NT2/D1 (cell line): ENCODE measurements around the gene SFI1.
A peak's percentile ranks its signal among the peaks of the same experiment; 100 is the strongest.
"Not testable (repeated sequence)": the region's sequence is repeated elsewhere in the genome, so short reads cannot be mapped to it uniquely, and the experiment has no call there.

ENCODE experiments used
- DNase-seq: peaks from one replicate; pipeline ENCODE4 v3.0.0-alpha.2; 2011; ENCODE audit warnings: low read depth, low spot score
- H3K27me3 ChIP-seq: 2 replicates; pipeline ENCODE4 v1.6.0; 2011; ENCODE audit warnings: mild to moderate bottlenecking; ENCODE audit not compliant: insufficient read length, insufficient read depth
- H3K36me3 ChIP-seq: 2 replicates; pipeline ENCODE4 v1.6.1; 2011; ENCODE audit warnings: mild to moderate bottlenecking, low read length, mixed read lengths; ENCODE audit not compliant: insufficient read depth, insufficient read length
- H3K4me1 ChIP-seq: 2 replicates; pipeline ENCODE4 v1.5.1; 2011; ENCODE audit not compliant: insufficient read depth, insufficient read length
- H3K4me3 ChIP-seq: 2 replicates; pipeline ENCODE4 v1.5.1; 2011; ENCODE audit warnings: low read depth; ENCODE audit not compliant: insufficient read length
- H3K9ac ChIP-seq: 2 replicates; pipeline ENCODE4 v1.6.0; 2011; ENCODE audit warnings: low read depth; ENCODE audit not compliant: insufficient read length
- H3K9me3 ChIP-seq: 2 replicates; pipeline ENCODE4 v1.5.1; 2011; ENCODE audit warnings: mild to moderate bottlenecking, low read length; ENCODE audit not compliant: insufficient read depth
- SUZ12 ChIP-seq: IDR thresholded peaks from 2 replicates; pipeline ENCODE4 v1.6.1; 2011; ENCODE audit not compliant: insufficient read length, insufficient read depth; ENCODE audit errors: extremely low read depth
- YY1 ChIP-seq: IDR thresholded peaks from 2 replicates; pipeline ENCODE4 v1.6.1; 2011; ENCODE audit not compliant: insufficient read length, insufficient read depth
- ZNF274 ChIP-seq: IDR thresholded peaks from 2 replicates; pipeline ENCODE4 v1.6.1; 2011; ENCODE audit warnings: mild to moderate bottlenecking, low read depth, low read length

SFI1 gene

DNA sequence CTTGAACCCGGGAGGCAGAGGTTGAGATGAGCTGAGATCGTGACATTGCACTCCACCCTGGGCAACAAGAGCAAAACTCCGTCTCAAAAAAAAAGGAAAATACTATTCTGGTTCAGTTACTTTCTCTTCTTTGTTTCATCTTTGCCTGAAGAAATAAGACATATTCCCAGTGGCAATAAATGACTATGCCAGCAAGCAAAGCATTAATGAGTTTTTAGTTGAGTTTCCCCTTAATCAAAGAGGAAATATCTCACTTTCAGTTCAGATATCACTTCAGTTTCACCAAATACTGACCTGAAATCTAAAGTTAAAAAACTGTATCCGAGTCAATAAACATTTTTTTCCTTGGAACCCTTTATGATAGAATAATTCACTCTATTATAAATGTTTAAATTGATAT is 155.3 kb downstream of the SFI1 start:
- H3K27me3 ChIP-seq: no peaks in the 10 kb centered on the region
- DNase-seq: no peak
- no peak for TF ChIP-seq YY1
- no peak for TF ChIP-seq ZNF274
- TF ChIP-seq SUZ12: no peak
- H3K9me3 ChIP-seq: no peaks in the 10 kb centered on the region
- no peak overlapping the region for H3K4me3 ChIP-seq
- H3K36me3 ChIP-seq: peaks cover 30% of the 10 kb centered on the region
- peaks cover 5% of the 10 kb centered on the region for H3K4me1 ChIP-seq
- no peak overlapping the region for H3K9ac ChIP-seq

DNA sequence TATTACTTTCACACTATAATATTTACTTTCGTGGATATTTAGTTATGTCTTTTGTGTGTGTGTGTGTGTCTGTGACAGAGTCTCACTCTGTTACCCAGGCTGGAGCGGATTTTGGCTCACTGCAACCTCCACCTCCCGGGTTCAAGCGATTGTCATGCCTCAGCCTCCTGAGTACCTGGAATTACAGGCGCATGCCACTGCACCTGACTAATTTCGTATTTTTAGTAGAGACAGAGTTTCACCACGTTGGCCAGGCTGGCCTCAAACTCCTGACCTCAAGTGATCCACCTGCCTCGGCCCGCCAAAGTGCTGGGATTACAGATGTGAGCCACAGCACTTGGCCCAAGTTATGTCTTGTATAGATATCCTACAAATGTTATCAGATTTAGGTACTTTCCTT is 155.8 kb downstream of the SFI1 start:
- Histone ChIP-seq H3K9ac (no peak overlapping the region), H3K27me3 (no peaks in the 10 kb centered on the region), H3K9me3 (no peaks in the 10 kb centered on the region), H3K4me1 (peaks cover 4% of the 10 kb centered on the region), H3K36me3 (peaks cover 29% of the 10 kb centered on the region), H3K4me3 (no peak overlapping the region)
- DNase-seq: no peak
- no peak for TF ChIP-seq SUZ12
- no peak for TF ChIP-seq YY1
- no peak for TF ChIP-seq ZNF274

DNA sequence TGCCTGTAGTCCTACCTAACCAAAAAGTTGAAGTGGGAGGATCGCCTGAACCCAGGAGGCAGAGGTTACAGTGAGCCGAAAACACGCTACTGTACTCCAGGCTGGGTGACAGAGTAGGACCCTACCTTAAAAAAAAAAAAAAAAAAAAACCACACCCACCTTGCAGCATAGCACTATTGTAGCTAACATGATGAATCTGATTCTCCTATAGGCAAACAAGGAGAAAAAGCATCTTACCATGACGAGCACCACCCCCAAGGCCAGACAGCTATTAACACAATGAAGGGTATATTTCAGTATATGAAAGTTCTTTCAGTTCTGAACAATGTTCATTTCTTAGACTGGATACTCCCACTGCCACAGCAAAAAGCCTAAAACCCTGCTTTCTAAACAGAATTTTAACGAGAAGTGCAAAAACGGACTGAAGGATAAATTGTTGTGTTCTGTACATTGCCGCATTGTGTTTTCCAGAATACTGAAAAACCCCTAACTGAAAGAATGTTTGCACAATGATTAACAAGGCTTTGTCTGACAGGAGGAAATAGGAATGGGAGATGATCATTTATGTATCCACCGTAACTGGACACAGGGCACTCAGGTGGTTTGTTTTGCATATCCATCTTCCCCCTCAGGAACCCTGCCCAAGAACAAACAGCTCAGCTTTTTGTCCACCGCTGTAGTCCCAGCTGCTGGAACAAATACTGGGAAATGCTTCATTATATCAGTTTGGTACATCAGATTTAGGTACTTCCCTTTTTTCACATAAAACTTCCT is 156.8 kb downstream of the SFI1 start:
- TF ChIP-seq ZNF274 (no peak), SUZ12 (no peak), YY1 (no peak)
- Histone ChIP-seq H3K9me3 (no peaks in the 10 kb centered on the region), H3K9ac (no peak overlapping the region), H3K4me3 (no peak overlapping the region), H3K36me3 (peaks cover 18% of the 10 kb centered on the region), H3K27me3 (no peaks in the 10 kb centered on the region), H3K4me1 (no peaks in the 10 kb centered on the region)
- no peak for DNase-seq

DNA sequence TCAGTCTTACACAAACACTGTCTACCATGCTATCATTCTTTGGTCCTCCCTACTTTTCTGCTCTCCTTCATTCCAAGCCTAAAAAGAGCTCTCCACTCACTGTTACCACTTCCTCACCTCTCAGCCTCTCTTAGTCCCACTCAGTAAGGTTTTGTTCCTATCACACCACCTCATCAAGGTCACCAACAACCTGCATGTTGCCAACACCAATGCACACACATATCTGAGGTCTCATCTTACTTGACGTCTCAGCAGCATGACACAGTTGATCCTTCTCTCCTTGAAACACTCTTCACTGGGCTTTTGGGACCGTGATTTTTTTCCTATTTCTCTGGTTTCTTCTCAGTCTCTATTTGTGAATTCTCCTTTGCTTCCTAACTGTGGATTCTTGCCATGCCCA is 157.6 kb downstream of the SFI1 start:
- no peak overlapping the region for H3K9ac ChIP-seq
- H3K36me3 ChIP-seq: peaks cover 13% of the 10 kb centered on the region
- no peaks in the 10 kb centered on the region for H3K4me1 ChIP-seq
- no peaks in the 10 kb centered on the region for H3K9me3 ChIP-seq
- no peak for DNase-seq
- H3K27me3 ChIP-seq: no peaks in the 10 kb centered on the region
- TF ChIP-seq YY1 (no peak), ZNF274 (no peak), SUZ12 (no peak)
- no peak overlapping the region for H3K4me3 ChIP-seq

DNA sequence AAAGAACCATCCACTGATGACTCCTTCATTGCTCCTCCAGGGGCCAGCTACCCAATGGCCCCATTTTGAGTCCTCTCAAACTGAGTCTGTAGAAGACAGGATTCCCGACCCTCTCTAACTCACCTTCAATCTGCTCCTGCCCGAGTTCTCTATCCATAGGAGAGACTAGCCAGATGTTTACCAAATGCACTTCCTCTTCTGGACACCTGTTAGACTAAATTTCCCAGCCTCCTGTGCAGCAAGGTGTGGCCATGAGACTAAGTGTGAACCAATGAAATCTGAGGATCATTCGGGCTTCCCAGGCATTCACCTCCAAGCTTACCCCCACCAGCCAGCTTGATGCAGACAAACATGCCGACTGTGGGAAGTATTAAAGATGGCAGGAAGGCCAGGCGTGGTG is 158.1 kb downstream of the SFI1 start:
- H3K4me1 ChIP-seq: no peaks in the 10 kb centered on the region
- peaks cover 8% of the 10 kb centered on the region for H3K36me3 ChIP-seq
- no peak for TF ChIP-seq YY1
- TF ChIP-seq SUZ12: no peak
- no peak for TF ChIP-seq ZNF274
- no peak overlapping the region for H3K4me3 ChIP-seq
- DNase-seq: no peak
- H3K27me3 ChIP-seq: no peaks in the 10 kb centered on the region
- no peak overlapping the region for H3K9ac ChIP-seq
- H3K9me3 ChIP-seq: no peaks in the 10 kb centered on the region

DNA sequence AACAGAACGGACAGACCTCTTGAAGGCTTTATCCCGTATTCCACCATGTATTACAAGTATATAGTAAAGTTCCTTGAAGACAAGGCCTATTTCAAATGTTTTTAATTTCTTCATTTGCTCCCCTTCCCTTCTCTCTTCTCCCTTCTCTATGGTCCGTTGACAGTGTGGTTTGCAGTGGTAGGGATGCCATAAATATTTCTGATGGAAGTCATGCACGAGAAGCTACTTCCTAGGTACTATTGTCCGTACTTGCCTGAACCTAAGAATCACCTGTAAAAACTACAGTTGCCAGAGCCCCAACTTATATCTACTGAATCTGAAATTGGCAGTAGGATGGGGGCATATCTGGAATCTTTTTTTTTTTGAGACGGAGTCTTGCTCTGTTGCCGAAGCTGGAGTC is 162.9 kb downstream of the SFI1 start:
- Histone ChIP-seq H3K36me3 (peaks cover 3% of the 10 kb centered on the region), H3K4me3 (no peak overlapping the region), H3K4me1 (no peaks in the 10 kb centered on the region), H3K27me3 (no peaks in the 10 kb centered on the region), H3K9me3 (no peaks in the 10 kb centered on the region), H3K9ac (no peak overlapping the region)
- TF ChIP-seq SUZ12 (no peak), YY1 (no peak), ZNF274 (no peak)
- DNase-seq: no peak

DNA sequence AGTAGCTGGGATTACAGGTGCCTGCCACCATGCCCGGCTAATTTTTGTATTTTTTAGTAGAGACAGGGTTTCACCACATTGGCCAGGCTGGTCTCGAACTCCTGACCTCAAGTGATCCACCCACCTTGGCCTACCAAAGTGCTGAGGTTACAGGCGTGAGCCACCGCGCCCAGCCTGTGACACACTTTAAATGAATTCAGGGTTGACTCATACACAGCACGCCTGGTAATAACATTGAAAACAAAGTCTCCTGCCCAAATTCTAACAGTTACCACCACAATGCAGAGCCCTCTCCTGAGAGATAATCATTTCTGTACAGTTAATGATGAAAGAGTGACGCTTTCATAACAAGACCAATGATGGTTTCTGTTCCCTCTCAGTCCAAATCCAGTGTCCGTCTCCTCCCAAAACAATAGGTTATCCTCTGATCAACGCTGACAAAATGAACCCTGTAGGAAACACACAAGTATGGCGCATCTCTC is 164.6 kb downstream of the SFI1 start:
- H3K9me3 ChIP-seq, H3K27me3 ChIP-seq, DNase-seq, H3K36me3 ChIP-seq, H3K4me1 ChIP-seq: not testable (repeated sequence)
- peak overlapping the region; percentile 71 for H3K4me3 ChIP-seq
- peak overlapping the region; percentile 79 for H3K9ac ChIP-seq

DNA sequence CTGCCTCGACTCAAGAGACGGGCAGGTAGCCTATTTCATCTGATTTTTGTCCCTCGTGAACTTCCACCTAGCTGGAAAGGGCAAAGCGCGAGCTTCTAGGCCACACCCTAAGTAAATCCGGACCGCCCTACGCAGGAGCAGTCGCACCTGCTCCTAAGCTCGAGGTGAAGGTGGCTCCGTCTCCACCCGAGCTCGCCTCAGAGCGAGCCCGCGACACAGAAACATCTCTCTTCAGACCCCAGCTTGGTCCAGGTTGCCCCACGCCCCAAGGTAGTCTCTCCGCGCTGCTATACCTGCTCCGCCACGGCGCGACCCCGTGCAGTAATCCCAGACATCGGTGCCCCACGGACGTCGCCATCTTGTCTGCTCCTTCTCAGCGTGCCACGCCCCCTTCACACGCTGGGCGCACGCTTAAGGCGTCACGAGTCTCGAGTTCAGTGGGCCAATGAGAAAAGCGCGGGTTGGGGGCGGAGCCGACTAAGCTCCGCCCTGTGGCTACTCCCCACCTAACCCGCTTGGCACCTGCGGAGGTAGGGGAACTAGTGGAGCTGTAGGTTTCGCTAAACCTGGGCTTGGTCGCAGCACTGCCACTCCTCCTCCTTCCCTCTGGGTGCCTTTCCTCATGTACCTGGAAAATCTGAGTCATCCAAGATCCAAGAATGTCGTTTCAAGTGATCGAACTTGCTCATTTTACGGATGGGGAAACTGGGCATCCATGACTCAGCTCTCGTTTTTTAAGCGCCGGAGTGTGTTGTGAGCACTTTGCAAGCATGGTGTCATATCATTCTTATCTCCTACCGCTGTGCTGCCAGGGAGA is 165.7 kb downstream of the SFI1 start, which contains the start of gene PISD:
Gene PISD (minus strand): TSS at position 365 of the 817 bp plus-strand sequence. CDS start 7 bp downstream, at position 358.
- DNase-seq: peak; percentile 86
- Histone ChIP-seq H3K9ac (peak within 1 kb of the TSS; percentile 79), H3K27me3 (no peaks in the 10 kb centered on the region), H3K4me1 (no peaks in the 10 kb centered on the region), H3K9me3 (no peaks in the 10 kb centered on the region), H3K36me3 (no peaks in the 10 kb centered on the region), H3K4me3 (peak within 1 kb of the TSS; percentile 71)
- TF ChIP-seq SUZ12 (no peak), YY1 (peak; percentile 87)
